ENCODE results near the gene LINGO1. TPM values are rescaled to one million over a fixed set of nuclear protein-coding genes. Genes with fewer than 3 reads are reported as not detected.

Gene LINGO1
- total and polyA plus RNA-seq, 2 of the 8 experiments (the other 6 are each of a cell fraction or from before 2014, with no cell fraction given) = 57.1 to 114 TPM

- TF ChIP-seq SIN3A (conservative IDR thresholded peaks at IDR 0.05 in 1 of 2, IDR thresholded peaks at IDR 0.05 in 1 of 2; ENCODE audit: low read depth in 1 of 2, low read length in 2 of 2) (0 out of 4 replicates have a peak, but pooled peaks of 1 of the 2 experiments have one; percentile 38), EZH2 (IDR thresholded peaks at IDR 0.05; ENCODE audit: low read depth, low read length, severe bottlenecking) (no peak), KDM5A (IDR thresholded peaks at IDR 0.05; ENCODE audit: low read length) (no peak), ATF3 (IDR thresholded peaks at IDR 0.05; ENCODE audit: insufficient read depth, low read depth, low read length) (no peak), SP1 (IDR thresholded peaks at IDR 0.05; ENCODE audit: low read depth, low read length) (peak; percentile 30; the same call in 1 of the 2 replicates)
Measured at GRCh38 chr15:77627581-77627980, 5.1 kb downstream of the LINGO1 start (continued).

All from H1 (cell line).